ENCODE measurements around the gene PLEKHO2.

PLEKHO2 gene

DNA sequence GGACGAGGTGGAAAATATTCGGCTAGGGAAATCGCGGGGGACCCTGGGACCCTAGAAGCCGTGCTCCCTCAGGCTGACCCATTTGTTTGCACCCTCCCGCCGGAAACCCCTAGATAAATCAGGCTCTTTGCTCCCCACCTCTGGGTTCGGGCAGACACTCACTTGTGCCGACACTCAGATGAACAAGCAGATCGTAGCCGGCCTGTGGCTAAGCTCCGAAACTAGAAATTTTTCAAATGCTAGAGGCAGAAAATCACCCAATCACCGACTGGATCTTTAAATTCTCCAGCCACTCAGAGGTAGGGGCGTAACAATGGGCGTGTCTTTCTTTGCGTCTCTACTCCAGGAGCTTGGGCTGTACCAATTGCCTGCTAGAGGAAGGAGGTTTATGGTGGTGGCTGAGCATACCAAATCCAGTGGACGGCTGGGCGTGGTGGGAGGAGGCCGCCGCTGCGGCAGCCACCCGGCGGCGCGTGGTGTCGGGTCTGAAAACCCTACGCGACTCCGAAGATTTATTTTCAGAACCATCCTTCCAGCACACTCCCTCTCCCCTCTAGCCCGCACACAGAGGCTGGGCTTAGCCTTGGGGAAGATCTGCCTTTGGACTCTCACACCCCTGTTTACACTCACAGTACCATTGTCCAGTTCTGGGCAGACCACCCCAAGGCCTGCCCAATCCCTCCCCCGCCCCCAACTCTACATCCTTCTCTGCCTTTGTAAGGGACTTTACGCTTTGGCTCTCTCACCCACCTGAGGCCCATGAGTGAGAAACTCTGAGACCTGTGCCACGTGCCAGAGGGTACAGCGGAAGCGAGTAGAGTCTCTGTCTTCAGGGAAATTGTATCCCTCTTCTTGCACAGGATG, 16.1 kb upstream of the PLEKHO2 start, which contains the start of gene PIF1:
PIF1 (minus strand) TSS at position 217 of the 864 bp plus-strand sequence. CDS start 1,312 bp downstream, outside the sequence.
- DNase-seq (ENCODE audit: low read depth), result peak; percentile 94

DNA sequence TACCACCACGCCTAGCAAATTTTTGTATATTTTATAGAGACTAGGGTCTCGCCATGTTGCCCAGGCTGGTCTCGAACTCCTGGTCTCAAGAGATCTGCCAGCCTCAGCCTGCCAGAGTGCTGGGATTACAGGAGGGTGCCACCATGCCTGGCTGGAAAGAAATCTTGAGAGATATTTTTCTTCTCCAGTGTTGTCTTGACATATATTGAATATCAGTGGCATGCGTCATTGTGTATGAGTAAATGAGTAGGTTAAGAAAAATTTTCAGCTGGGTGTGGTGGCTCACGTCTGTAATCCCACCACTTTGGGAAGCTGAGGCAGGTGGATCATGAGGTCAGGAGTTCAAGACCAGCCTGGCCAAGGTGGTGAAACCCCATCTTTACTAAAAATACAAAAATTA, 12.7 kb upstream of the PLEKHO2 start:
- DNase-seq (ENCODE audit: low read depth), result peak; percentile 47

DNA sequence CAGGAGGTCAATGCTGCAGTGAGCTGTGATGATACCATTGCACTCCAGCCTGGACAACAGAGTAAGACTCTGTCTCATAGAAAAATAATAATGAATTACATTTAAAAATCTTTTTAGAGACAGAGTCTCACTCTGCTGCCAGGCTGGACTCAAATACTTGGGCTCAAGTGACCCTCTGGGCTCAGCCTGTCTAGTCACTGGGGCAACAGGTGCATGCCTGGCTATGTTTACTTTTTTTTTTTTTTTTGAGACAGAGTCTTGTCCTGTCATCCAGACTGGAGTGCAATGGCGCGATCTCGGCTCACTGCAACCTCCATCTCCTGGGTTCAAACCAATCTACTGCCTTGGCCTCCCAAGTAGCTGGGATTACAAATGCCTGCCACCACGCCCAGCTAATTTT, 8.0 kb upstream of the PLEKHO2 start:
- no peak for DNase-seq (ENCODE audit: low read depth)

DNA sequence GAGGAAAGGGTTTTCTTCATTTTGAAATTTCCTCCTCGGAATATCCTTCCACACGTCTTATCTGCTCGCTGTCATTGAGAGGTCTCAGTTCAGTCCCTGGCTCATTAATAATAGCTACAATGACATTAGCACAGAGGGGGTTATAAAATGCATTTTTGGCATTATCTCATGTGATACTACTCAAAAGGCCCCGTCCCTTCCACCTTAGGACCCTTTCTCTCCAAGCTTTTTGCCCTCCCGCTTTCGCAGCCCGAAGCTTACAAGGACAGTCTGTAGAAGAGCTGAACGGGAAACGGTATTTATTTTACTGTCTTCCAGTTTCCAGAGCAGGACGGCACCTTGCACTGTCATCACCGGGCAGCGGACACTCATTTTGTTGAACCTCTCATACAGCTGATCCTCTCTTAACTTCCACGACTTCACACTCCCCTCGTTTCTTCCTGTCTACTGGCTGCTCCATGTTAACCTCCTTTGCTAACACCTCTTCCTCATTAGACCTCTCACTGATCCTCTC, 5.6 kb upstream of the PLEKHO2 start:
- DNase-seq (ENCODE audit: low read depth), result no peak

DNA sequence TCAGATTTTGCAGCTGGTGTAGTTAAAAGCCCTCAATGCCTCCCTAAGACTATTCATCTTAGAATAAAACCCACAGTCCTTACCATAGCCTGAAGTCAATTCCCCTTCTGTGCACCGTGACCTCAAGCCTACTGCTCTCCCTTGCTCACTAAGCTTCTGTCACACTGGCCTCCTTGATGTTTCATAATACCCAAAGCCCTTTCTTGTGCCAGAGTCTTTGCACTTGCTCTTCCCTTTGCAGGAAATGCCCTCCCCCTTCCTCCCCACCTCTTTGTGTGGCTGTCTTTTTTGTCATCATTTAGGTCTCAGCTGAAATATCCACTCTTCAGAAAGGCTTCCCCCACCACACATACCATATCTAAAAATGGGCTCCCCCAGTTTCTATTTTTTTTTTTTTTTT, 4.2 kb upstream of the PLEKHO2 start:
- no peak for DNase-seq (ENCODE audit: low read depth)

DNA sequence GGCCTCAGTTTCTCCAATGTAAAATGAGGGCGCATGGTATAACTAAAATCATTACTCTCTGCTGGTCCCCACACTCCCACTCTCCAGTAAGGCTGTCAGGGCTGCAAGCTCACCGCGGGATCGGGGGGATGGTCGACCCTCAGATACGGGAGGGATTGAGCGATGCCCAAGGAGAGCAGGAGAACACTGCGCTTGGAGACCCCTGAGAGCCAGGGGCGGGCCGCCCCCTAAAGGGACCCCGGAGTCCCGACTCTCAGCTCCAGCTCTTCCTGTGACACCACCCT, 713 bp upstream of the PLEKHO2 start:
- no peak for DNase-seq (ENCODE audit: low read depth)

DNA sequence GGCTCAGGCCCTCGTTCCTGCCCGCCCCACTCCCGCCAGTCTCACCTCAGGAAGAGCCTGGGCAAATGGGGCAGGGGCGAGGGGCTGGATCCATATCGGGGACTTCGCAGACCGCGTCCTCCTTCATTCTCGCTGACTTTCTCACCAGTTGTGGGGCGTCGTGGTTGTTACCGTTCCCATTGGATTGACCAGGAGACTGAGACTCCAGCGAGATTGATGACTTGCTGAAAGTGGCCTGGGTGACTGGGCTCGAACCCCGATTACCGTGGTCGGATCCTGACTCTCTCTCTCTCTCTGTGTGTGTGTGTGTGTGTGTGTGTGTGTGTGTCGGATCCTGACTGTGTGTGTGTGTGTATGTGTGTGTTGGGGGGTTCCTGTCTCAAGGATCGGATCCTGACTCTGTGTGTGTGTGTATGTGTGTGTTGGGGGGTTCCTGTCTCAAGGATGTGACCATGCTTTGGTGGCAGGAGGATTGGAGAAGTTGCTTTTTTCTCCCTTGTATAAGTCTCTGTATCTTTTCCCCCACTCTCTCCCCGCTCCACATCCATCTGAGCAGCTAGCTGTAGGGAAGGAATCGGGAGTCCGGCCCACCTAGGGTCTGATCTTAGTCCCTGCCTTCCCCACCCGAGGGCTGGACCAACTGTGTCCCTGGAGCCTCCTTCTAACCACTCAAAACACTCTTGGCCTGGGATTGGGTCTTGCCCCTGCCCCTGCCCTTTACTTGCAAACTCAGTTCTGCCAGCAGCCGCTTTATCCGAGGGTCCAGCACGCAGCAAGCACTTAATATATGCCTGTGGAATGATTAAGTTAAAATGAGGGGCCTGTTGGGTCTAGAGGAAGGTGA, 603 bp downstream of the PLEKHO2 start:
- no peak for DNase-seq (ENCODE audit: low read depth)

DNA sequence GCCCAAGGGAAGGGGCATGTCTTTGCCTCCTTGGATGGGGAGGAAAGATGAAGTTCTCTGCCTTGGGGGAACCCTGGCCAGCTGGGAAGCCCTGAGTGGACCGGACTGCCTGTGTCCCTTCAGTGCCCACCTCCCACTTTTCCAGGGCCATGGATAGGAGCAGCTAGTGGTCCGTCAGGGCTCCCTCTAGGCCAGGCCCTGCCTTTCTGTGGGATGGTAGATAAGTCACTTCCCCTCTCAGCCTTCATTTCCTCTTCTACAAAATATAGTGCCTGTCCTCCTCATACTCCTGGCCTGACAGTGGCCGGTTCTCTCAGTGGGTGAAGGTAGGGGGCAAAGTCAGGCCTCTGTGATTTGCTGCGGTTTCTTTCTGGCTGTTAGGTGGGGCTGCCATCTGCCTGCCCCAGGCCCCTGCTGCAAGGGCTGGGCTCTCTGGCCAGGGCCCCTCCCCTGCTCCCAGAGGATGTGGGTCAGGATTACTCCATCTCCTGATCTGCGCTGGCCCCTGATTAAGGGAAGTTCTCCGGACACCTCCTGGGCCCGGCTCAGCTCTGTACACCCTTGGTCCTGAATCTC, 1.4 kb downstream of the PLEKHO2 start:
- DNase-seq (ENCODE audit: low read depth), result no peak

DNA sequence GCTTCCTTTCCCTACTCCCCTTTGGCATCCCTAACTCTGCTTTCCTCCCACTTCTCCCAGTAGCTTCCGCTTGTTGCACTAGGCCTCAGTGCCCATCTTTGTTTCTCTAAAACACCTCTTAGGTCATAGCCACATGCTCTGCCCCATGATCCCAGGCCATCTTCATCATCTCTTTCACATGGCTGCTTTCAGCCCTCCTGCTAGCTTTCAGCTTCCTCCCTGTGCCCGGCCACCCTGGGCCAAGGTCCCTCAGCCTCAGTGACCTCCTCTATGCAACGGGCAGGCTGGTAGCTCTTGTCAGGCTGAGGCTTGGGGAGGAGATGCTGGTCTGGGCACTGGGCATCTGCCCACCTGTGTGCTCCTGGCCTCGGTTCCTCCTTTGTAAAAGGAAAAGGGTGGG, 2.3 kb downstream of the PLEKHO2 start:
- no peak for DNase-seq (ENCODE audit: low read depth)

DNA sequence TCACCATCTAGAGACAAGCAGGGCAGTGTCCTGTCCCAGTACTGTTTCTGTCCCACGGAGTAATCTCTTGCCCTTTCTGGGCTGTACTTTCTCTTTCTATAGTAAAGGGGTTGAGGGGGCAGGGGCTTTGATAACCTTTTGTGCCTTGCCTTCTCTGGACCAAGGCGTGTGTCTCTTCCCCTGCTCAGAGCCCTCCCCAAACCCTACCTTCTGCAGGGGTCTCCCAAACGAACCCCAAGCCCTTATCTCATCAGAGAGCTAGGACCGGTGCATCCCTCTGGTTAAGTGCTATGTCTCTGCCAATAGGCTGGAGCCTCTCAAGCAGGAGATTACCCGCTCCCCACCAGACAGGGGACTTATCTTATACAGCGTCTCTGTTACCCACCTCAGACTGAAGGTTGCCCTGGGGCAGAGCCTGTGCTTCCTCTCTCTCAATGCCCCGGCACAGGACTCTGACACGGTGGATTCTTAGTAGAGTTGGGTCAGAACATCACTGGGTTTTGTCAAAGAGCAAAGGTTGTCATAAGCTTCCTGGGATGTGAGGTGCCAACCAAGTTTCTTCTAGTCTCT, 2.9 kb downstream of the PLEKHO2 start:
- no peak for DNase-seq (ENCODE audit: low read depth)

DNA sequence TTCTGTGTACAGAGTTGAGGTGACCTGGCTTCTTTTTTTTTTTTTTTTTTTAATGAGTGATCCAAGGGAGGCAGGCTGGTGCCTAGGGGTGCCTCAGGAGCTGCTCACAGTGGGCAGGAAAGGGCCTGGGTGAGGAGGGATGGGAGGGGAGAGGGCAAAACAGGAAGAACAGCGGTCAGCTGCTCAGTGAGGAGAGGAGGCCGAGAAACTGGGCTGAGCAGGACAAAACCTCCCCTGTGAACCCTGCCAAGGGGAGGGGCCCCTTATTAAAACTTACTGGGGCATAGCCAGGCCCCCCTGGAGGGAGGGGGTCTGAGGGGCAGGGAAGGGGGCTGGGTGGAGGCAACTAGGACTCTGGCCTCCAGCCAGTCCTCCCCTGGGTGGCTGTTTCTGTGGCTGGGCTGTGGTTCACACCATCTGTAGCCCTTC, 3.5 kb downstream of the PLEKHO2 start:
- DNase-seq (ENCODE audit: low read depth), result no peak

DNA sequence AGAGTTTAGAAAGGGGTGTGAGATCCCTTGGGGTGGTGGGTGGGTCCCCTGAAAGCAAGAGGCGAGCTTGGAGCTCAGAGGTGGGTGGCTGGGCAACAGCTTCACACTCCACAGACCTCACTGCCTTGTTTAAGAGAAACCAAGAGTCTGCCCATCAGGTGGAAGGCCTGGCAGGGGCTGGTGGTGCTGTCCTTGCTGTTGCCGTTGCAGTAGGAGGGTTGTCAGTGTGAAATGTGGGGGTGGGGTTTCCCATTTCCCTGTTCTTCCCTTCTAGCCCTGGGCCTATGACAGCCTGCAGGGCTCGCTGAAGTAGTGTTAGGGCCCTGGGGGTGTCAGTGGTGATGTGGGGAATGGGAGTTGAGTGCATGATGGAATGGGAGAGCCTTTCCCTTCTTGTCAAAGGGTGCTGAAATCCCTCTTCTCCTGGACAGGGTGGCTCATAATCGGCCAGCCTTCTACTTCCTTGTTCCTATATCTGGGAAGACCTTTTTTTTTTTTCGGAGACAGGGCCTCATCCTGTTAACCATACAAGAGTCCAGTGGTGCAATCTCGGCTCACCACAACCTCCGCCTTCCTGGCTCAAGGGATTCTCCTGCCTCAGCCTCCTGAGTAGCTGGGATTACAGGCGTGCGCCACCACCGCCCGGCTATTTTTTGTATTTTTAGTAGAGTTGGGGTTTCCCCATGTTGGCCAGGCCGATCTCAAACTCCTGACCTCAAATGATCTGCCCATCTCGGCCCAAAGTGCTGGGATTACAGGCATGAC, 4.3 kb downstream of the PLEKHO2 start:
- no peak for DNase-seq (ENCODE audit: low read depth)

DNA sequence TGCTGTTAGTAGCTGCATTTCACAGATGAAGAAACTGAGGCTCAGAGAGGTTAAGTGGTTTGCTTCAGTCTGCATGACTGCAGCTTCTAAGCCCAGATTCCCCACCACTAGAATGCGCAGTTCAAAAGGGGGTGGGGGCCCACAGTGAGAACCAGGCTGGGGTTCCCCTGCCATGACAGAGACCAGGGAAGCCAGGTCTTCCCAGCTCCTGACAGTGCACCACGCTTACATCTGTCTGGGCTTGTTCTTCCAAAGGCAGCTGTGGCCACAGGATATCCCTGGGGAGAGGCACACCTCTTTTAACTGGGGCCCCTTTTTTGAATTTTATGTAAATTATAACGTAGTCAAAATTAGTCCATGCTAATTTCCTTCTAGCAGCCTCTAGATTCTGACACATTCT, 5.3 kb downstream of the PLEKHO2 start:
- DNase-seq (ENCODE audit: low read depth), result no peak

DNA sequence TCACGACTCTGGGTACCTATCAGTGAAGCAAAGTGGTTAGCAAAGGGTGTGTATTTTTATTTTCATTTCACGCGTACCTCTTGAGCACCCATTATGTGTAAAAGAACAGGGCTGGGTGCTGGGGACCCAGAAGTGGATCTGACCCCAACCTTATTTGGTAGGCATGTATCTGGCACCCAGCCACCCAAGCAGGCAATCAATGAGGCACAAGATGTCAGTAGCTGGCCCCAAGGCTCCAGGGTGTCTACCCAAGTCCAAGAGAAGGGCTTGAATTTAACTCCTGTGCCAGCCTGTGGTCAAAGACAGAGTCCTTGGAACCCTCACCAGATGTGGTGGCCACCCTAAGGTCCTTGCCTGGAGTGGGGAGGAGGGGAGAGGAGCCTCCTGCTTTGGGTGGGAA, 5.7 kb downstream of the PLEKHO2 start:
- no peak for DNase-seq (ENCODE audit: low read depth)

DNA sequence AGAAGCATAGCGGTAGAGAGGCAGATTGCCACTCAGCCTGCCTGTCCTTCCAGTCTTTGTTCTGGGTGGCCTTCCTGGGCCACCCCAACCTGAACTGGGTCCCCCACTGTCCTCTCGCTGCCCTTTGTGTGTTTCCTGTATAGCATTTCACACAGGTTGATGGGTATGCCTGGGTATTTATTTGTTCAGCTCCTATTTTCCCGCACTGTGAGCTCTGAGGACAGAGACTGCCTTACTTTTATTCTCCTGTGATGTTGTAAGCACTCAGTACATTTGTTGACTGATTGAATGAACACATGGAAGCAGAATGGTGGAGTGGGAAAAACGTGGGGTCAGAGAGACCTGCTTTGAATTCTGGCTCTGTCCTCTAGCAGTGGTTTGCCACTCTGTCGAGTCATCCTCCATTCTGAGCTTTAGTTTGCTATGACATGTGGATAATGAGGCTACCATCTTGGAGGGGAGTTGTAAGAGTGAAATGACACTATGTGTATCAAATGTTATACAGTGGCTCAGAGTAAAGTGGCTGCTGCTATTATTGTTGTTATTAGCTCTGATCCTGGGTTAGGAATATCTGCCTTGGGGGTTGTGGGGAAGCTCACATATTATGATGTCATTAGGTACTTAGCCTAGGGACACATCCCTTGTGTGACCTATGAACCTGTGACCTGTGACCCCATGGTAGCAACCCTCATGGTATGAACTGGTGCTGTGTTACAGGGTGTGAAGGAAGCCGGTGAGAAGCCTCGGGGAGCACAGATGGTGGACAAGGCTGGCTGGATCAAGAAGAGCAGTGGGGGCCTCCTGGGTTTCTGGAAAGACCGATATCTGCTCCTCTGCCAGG, 6.4 kb downstream of the PLEKHO2 start:
- no peak for DNase-seq (ENCODE audit: low read depth)

DNA sequence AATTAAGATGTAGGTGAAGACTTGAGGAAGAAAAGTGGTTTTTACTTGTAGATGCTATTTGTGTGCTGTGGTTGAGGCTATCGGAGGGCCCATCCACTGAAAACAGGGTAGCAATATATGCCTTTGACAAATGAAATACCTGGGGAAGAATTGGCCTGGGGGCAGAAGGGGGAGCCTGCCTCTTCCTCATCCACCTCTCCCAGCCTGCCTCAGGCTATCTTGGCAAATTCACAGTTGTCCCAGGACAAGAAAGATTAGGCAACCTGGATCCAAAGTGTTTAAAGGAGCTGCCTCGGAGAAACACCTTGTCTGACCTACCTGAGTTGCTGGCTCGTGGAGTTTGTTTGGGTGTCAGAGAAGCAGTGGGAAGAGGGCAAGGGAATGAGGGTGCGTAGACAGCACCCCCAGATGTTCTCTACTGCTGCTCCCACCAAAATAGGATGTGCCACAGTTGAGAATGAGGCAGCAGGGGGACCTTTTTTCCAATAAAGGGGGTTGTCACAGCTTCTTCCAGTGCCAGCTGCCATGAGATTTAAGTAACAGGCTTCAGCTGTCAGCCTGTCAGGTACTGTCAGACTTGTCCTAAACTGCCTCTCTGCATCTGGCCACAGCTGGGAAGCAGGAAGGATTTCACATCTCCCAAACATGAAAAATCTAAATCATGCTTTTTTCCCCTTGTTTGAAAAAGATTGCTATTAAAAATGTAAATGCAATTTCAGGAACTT, 9.2 kb downstream of the PLEKHO2 start:
- DNase-seq (ENCODE audit: low read depth), result no peak

DNA sequence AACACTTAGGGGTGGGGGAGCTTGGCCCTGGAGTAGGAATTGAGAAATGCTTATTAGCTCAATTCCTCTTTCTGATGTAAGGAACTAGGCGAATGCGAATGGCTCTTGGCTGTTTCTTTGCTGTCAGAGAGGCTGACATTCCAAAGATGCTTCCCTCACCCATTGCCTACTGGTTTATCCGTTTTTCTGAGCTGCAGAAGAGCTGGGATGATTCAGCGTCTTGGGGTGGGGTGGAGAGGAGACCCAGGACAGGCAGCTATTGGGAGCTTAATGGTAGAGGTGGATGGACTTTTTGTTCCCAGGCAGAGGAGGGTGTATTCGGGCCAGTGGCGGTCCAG, 9.8 kb downstream of the PLEKHO2 start:
- no peak for DNase-seq (ENCODE audit: low read depth)

DNA sequence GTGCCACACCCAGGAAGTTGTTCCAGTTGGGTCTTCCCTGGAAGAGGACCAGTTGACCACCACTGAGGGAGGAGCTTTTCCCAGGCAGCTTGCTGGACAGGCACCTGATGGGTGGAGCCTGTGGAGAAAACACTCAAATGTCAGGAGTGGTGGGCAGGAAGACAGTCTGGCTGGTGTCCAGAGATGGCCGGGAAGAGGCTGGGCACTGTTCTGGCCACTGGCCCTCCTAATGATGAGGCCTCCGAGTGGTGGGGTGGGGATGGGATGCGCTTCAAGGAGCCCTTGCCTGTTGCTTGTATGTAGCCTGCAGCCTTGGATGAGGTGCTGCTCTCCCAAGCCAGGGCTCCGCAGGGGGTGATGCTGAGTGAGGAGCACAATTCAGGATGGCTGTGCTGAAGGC, 12.3 kb downstream of the PLEKHO2 start:
- no peak for DNase-seq (ENCODE audit: low read depth)

DNA sequence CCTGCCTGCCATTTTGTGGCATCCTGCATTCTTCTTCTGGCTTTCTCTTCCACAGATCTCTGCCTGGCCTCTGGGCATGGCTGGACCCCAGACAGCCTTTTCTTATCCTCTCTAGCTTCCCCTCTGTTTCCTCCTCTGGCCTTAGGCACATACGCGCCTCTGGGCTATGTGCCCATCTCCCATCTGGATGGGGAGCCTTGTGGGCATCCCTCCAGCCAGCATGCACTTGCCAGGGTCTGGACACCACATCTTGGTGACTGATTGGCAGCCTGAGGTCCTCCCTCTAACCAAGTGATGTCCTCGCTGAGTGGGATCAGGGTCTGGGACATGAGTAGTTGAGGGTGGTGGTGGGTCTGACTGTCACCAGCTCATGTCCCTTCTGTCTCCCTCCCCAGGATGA, 12.8 kb downstream of the PLEKHO2 start:
- no peak for DNase-seq (ENCODE audit: low read depth)
